ENCODE data around the gene HOXD9.

The HOXD9 gene

DNA sequence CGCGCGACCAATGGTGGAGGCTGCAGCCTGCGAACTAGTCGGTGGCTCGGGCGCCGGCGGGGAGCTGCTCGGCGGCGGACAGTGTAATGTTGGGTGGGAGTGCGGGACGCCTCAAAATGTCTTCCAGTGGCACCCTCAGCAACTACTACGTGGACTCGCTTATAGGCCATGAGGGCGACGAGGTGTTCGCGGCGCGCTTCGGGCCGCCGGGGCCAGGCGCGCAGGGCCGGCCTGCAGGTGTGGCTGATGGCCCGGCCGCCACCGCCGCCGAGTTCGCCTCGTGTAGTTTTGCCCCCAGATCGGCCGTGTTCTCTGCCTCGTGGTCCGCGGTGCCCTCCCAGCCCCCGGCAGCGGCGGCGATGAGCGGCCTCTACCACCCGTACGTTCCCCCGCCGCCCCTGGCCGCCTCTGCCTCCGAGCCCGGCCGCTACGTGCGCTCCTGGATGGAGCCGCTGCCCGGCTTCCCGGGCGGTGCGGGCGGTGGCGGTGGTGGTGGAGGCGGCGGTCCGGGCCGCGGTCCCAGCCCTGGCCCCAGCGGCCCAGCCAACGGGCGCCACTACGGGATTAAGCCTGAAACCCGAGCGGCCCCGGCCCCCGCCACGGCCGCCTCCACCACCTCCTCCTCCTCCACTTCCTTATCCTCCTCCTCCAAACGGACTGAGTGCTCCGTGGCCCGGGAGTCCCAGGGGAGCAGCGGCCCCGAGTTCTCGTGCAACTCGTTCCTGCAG is at the start of gene HOXD9:
TSS of gene HOXD9 (plus strand) at position 37 of the 728 bp plus-strand sequence. CDS start at position 87, 50 bp downstream.
- DNase-seq (ENCODE audit: low read depth in 3 of 3): no peak

DNA sequence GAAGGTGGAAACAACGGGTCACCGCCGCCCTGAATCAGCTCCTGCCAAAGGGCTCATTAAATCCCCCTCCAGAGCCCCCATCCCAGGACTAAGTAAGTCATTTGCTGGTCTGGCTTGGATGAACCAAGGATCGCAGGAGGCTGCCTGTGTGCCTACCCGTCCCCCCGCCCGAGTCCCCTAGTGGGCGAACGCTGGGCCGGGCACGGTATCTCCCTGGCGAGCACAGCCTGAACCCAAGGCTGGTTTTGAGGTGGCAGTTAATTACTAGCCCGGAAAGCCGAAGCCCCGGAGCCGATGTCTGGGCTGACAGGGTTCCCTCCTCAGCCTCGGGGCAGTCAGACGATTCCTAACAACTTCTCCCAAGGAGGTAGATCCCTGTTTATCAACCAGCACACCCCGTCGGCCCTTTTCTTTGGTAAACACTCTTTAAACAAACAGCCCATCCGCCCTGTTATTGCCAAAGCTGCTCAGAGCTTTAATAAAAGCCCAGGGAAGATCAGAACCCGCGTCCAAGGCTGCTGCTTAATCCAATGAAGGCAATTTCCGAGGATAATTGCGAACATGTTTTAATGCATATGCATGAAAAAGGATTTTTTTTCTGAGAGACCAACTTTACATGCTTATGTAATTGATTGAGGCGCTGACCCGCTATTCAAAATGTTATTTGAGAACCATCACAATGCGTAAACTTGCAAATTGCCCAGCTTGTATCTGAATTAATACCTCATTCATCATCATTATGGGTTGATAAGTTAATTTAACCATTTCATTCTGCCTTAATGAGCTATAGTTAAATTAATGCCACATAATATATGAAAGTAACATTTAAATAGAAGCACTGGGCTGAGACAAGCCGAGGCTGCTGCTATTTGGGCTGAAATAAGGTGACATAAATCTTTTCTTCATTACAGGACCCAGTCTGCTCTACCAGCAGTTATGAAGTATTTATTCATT is 49.3 kb upstream of the HOXD9 start:
- no peak for DNase-seq (ENCODE audit: low read depth in 3 of 3)

DNA sequence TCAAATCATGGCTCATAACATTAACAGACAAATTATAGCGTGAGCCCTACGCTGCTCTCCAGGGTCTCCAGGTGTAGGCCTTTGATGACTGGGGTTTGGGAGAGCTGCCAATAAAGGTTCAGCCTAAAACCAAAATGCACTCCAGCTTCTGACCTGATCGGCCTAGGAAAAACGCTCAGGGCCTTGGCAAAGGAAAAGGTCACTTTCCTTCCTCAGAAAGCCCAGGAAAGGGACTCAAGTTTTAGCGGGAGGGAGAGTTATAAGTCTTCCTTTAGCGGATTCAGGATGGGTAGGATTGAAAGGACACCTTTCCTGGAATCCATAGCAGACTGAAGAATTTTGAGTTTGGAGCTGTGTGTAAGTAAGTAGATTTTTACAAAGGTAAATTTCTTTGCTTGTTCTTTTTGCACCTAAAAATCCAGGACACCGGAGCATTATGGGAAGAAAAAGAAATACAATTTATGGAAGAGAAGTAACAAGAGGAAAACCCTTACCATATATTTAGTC is 47.5 kb upstream of the HOXD9 start:
- no peak for DNase-seq (ENCODE audit: low read depth in 3 of 3)

DNA sequence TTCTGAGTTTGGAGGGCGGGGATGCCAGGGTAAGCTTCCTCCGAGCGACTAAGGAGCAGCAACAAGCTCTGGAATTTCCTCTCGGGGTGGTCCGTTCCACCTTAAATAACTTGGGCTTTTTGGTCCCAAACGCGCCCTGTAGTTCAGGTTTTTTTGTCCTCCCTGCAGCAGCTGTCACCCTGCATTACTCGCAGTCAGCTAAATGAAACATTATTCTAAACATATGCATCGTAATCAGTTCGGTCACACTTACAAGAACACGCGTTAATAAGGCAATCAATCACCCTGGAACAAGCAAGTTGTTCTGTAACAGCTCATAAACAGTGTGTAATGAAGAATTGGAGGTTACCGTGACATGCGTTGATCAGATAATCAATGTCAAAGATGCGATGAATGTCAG is 47.0 kb upstream of the HOXD9 start:
- DNase-seq (ENCODE audit: low read depth in 3 of 3): no peak

DNA sequence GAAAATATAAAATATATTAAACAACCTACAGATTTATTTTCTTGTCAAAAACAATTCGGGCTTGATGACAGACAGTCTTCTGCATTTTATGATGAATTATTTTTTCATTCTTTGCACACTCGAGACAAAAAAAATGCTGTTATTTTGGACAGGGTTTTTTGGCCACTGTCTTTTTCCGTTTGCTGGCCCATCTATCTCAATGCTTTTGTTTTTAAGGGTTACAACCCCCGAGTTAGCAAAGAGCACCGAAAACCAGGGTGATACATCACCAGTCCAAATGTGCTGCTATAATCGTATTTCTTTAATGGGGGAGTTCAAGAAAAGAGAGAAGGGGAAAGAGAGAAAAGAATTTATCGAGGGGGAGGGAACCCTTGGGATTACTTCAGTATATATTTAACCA is 46.5 kb upstream of the HOXD9 start:
- DNase-seq (ENCODE audit: low read depth in 3 of 3): no peak

DNA sequence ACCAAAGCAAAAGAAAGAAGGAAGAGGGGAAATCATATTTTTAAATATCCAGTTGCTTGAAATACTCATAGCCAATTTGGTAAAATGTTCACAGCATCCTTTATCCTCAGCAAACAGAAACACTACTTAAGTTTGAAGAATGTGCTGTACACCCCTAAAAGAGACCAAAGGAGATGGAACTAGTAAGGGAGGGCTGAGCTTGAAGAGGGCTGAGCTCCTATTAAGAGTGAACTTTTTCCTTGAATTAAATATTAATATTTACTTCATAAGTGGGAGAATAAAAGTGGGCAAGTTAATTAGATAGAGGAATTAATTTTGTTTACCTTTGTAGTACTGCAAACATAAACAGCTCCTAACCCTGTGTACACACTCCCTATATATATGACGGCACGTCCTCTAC is 45.7 kb upstream of the HOXD9 start:
- no peak for DNase-seq (ENCODE audit: low read depth in 3 of 3)

DNA sequence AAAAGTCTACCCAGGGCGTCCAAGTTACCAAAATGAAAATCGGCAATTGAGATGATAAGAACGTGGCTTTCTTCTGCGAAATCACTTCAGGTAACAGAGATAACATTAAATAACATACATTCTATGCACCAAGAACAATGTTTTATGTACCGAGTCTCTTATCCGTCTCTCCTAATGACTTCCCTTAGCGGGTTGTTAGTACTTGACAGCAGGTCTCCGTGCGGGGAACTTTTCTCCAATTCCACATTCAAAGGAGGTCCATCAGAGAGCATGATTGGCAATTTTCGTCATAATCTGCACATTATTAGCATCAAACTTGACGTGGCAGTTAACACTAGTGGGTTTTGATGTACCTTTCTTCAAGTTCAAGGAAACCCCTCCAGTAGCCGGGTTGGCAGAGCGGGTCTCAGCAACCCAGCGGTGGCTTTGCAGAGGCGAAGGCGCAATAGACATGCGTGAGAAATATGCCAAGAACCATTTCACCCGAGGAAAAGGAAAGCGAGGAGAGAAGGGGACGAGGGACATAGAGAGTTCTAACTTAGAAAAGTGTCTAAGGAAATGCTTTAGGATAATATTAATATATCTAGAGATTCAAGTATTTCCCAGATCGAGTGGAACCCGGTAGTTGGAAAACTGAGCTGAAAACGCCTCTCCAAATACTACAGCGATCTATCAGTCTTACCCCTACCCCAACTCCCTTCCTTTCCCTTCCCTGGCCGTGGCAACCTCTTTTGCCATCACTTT is 43.8 kb upstream of the HOXD9 start:
- no peak for DNase-seq (ENCODE audit: low read depth in 3 of 3)

DNA sequence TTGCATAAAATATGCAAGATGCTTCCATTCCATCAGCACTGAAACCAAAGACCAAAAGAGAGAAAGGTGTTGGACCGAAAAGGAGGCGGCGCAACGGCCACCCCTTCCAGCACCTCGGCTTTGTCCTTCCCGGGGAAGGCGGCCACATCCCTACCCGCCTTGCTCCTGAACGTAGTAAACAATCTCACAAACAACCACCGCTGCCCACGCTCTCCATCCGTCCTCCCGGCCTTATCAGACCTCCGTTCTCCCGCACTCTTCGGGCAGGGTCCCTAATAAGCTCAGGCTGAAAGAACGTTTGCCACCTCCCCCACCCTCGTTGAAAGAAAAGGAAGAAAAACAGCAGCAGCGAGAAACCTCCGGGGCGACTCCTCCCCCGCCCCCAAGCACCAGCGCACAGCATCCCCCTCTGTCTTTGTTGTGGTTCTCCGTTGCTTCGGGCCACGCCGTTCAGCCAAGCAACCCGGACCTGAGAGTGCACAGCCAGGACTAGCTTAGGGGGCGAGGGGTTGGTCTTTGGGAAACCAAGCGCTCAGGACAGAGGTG is 43.2 kb upstream of the HOXD9 start:
- no peak for DNase-seq (ENCODE audit: low read depth in 3 of 3)

DNA sequence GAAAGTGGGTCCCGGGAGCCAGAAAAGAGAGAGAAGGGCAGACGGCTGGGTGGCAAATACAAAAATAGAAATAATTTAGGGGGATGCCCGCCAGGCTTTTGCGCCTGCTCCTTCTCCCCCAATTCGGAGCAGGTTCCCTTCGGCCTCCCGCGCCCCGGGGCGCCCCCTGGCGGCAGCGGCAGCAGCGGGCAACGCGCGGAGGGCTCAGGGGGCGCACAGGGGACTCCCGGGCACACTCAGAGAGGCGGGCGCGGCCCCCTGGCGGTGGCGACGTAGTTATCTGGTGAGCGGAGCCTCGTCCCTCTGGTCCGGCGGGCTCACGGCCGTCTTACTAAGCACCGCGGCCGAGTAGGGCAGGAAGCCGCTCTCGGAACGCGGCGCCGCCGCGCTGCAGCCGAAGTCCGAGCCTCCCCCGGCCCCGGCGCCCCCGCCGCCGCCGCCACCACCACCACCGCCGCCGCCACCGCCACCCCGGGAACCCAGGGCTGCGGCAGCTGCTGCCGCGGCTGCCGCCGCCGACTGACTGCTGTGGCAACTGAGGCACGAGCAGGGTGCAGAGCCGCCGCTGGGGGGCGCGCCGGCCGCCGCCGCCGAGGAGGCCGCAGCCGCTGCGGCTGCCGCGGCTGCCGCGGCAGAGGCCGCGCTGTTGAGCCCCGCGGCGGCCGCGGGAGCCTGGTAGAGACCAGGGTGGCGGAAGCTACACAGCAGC is 42.5 kb upstream of the HOXD9 start:
- no peak for DNase-seq (ENCODE audit: low read depth in 3 of 3)

DNA sequence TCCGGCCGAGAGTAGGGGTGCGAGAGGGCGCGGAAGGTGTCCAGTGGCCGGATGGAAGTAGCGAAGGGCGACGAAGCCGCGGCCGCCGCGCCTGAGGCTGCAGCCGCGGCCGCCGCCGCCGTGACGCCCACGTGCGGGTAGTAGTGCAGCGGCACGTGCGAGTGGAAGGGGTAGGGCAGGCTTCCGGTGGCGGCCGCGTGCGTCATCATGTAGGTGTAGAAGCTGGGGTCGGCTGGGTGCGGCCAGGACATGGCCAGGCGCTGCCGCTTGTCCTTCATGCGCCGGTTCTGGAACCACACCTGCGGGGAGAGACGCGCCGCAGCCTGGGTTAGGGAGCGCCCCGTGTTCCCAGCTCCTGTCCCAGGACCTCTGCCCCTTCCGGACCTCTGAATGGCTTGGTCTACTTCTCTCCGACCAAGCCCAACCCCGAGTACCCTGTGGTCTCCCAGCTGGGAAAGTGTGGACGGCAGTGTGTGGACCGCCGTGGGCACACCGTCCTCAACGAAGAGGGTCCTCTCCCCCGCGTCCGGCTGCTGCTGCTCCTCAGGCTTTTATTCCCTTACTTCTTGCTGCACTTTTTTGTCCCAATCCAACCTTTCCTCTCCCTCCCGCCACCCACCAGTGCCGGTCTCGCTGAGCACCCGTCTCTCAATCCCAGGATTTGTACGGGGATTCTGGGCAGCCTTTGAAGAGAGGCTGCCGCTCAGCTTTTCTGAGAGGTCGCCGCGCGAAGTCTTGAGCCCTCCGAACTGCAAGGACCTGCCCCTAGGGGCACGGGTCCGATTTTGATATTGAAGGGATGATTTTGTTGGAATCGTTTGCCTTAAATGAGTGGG is 41.8 kb upstream of the HOXD9 start:
- no peak for DNase-seq (ENCODE audit: low read depth in 3 of 3)

DNA sequence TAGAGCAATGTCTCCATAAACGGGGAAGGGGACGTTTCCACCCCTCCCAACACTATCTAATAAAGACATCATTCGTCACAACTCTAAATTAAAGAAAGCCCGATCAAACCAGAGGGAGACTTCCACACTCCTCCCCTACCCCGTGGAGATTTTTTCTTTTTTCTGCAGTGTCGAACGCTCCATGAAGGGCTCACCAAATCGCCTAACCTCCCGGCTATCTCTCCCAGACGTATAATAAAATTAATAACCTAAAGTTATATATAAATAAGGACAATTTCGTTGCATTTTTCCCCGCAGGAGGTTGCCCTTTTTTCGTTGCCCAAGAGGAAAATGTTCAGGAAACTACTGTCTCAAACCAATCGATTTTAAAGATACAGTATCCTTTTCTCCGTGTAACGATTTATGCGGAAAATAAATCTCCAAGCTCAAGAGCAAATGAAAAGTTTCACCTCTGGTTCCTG is 41.1 kb upstream of the HOXD9 start:
- DNase-seq (ENCODE audit: low read depth in 3 of 3): no peak

DNA sequence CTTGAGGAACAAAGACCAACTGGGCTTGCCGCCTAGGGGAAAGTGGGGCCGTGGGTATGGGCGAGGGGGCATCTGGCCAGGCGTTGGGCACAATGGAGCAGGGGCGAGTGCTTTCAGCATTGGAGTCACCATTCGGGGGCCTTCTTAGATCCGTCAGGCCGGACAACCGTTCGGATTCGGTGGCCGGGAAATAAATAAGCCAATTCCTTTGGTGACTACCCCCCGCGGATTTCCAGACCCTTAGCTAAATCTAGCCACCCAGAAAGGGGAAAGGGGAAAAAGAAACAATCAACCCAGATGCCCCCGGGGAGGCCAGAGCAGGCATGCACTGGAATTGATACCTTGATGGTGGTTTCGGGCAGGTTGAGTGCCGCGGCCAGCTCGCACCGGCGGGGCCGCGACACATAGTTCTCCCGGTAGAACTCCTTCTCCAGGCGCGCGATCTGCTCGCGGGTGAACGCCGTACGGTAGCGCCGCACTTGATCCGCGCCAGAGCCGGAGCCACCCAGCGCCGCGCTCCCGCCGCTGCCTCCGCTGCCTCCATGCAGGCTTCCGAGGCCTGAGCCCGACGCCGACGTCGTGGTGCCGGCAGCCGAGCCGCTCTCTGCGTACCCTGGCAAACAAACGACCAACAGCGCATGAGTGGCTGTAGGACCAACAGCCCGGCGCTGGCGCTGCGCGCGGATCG is 40.5 kb upstream of the HOXD9 start:
- DNase-seq (ENCODE audit: low read depth in 3 of 3): no peak

DNA sequence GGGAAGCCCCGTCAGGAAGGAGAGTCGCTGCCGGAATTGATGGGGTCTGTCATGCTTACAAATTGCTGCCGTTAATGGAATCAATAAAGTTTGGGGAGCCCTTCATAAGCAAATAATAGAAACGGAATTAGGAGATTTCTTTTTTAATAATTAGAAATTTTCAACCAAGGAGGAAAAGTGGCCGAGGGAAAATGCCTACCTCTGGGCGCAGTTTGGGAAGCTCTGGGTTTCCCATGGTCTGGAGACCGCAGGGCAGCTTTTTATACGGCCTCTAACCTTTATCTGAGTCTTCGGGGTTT is 40.0 kb upstream of the HOXD9 start:
- no peak for DNase-seq (ENCODE audit: low read depth in 3 of 3)

DNA sequence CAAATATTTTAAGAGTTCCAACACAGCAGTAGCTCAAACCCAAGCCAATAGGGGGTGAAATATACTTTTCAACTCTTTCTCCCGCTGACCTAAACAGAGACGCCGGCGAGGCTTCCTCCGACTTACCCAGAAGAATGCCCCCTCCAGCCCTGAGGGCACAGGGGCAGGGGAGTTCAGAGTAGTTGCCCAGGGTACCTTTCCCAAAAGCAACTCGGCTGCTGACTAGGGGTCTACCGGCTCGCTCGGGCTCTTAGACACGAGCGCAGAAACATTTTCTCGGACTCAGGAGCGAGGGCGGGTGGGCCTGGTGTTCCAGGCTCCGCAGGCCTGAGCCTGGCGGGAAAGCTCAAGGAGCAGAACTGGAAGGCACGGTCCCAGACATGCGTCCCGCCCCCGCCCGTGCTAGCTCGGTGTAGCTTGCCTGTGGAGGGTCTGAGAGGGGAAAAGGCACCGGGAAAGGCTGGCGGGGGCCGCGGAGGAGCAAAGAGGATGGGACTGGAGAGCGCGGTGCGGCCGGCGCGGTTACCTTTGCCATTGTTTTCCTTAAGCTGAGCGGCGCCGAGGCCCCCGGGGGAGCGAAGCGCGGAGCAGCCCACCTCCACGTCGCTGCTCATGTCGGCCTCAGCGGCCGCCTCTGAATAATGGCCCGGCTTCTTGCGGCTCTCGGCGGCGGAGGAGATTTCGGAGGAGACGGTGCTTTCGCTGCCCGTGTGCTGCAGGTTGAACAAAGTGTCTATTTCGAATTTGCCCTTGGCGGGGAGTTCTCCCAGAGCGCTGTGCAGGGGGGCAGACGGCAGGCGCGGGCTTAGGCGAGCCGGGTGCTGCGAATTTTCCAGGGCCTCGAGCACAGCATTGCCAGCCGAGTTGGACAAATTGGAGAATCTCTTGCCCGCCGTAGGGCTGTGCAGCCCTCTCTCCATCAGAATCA is 39.4 kb upstream of the HOXD9 start:
- DNase-seq (ENCODE audit: low read depth in 3 of 3): no peak

DNA sequence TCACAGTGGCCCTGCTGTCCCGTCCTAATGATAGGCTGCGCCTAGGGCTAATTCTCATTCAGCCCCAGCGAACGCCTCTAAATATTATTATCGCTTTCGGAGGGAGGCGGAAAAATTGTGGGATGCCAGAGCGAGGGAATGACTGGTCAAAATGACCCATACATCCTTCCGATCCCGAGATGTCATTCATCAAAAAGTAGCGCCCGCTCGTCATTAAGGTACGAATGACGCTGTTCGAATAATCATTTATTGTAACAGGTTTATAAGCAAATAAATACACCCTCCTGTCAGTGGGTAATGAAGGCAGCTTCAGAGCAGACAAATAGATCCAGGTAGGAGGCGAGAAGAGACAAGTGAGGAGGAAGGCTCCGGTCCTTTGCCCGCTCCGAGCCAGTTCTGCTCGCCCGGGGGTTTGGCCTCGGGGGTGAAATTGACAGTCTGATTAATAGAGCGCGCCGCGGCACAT is 38.7 kb upstream of the HOXD9 start, which contains the start of gene EVX2:
TSS of gene EVX2 (minus strand) at position 167 of the 466 bp plus-strand sequence. CDS start 186 bp downstream, outside the sequence.
- no peak for DNase-seq (ENCODE audit: low read depth in 3 of 3)

DNA sequence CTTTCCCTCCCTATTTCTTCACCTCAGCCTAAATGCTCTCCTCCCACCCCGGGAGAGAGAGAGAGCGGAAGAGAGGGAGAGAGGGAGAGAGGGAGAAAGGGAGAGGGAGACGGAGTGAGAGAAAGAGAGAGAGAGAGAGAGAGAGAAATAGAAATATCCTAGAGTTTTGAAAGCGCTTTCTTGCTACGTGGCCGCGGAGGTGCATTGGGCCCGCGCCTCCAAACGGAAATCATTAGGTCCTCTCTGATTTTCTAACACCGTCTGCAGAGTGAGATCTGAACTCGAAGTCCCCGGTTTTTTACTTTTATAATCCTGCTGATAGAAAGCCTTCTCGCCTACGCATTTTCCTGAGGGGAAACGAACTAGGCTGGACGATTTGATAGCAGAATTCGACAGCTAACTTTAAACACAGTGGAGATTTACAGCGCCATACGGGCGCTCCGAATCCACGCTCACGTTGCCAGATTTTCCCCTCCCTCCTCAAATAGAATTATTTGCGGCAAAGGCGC is 37.9 kb upstream of the HOXD9 start:
- no peak for DNase-seq (ENCODE audit: low read depth in 3 of 3)

DNA sequence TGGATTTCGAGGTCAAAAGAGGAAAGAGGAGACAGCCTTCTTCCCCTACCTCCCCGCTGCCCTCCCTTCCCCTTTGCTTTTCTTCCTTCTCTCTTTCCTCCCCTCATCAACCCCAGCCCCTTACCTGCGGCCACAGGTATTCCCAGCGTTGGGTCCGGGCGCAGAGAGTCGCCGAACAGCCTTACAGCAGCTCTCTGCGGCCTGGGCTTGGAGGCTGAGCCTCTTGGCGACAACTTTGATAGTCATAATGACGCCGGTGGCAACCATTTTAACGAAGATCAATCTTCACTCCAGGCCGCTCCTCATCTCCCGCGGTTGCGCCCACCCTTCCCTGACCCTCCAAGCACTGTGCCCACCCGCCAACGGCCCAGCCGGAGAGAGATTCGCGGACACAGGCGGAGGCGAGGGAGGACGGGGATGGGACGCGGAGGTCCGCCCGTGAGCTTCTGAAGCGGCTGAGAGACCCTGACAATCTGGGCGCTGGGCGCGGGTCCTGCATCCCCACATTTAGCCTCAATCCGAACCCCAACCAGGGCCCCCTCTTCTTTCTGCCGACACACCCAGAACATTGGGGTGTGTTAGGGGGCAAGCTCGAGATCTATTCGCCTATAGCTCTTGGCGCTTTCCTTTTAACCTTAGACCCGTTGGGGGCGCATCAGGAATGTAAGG is 37.3 kb upstream of the HOXD9 start:
- DNase-seq (ENCODE audit: low read depth in 3 of 3): no peak

Measured in stimulated activated CD4-positive, alpha-beta T cell treated with anti-CD3 and anti-CD28 coated beads, TNF-alpha, amount 100 ng/mL, for 24 hours (primary cell).